Choroid plexus epithelial cell (primary cell): ENCODE measurements around the gene PTPN14.

Source experiments
- DNase-seq: peaks from one replicate; pipeline ENCODE4 v3.0.0-alpha.2; 2010; ENCODE audit warnings: low read depth
- H3K4me3 ChIP-seq: 2 replicates; pipeline ENCODE4 v1.5.1; 2011; ENCODE audit warnings: low read depth, mild to moderate bottlenecking, control low read depth, low read length, moderate library complexity
- CTCF ChIP-seq: conservative IDR thresholded peaks from 2 replicates; pipeline ENCODE4 v1.5.1; 2011; ENCODE audit warnings: low read depth, mild to moderate bottlenecking, control low read depth, inconsistent platforms, low read length, moderate library complexity

The PTPN14 gene

GRCh38 chr1:214440219-214440965 is 111.0 kb downstream of the PTPN14 start:
- H3K4me3 ChIP-seq, result no peak overlapping the region
- no peak for TF ChIP-seq CTCF

GRCh38 chr1:214439352-214440119 is 111.9 kb downstream of the PTPN14 start:
- TF ChIP-seq CTCF, result no peak
- peak; percentile 54 for DNase-seq
- no peak overlapping the region for H3K4me3 ChIP-seq

More at GRCh38 chr1:214440219-214440965, 111.0 kb downstream of the PTPN14 start:
- no peak for DNase-seq

GRCh38 chr1:214438530-214438929 is 112.9 kb downstream of the PTPN14 start:
- TF ChIP-seq CTCF, result no peak
- no peak overlapping the region for H3K4me3 ChIP-seq
- no peak for DNase-seq

GRCh38 chr1:214438075-214438474 is 113.3 kb downstream of the PTPN14 start:
- H3K4me3 ChIP-seq, result no peak overlapping the region
- no peak for TF ChIP-seq CTCF
- DNase-seq, result no peak

- no peak for TF ChIP-seq CTCF
Measured at GRCh38 chr1:214435867-214436266, 115.5 kb downstream of the PTPN14 start.

GRCh38 chr1:214432245-214432644 is 119.2 kb downstream of the PTPN14 start:
- no peak for TF ChIP-seq CTCF
- no peak for DNase-seq
- H3K4me3 ChIP-seq, result no peak overlapping the region

More at GRCh38 chr1:214435867-214436266, 115.5 kb downstream of the PTPN14 start:
- DNase-seq, result no peak
- H3K4me3 ChIP-seq, result no peak overlapping the region
